ENCODE results near the gene HMGXB4. TPM values are rescaled to one million over a fixed set of nuclear protein-coding genes. Genes with fewer than 3 reads are reported as not detected.

Gene HMGXB4
- total RNA-seq, 2 experiments from 2014 or later, result 41.4 to 44.1 TPM

DNA sequence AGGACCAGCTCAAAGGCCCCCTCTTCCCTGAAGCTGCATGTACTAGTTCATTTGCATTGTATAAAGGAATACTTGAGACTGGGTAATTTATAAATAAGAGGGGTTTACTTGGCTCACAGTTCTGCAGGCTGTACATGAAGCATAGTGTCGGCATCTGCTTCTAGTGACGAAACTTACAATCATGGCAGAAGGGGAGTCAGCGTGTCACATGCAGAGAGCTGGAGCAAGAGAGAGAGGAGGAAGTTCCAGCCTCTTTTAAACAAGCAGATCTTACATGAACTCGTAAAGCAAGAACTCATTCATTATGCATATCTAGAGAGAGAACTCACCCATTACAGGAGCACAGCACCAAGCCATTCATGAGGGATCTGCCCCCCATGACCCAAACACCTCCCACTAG, 7.1 kb upstream of the HMGXB4 start:
- no peaks in the 10 kb centered on the region for H3K36me3 ChIP-seq (ENCODE audit: insufficient read depth, low read length)
- intact Hi-C loops (cut with DNase I, micrococcal nuclease), result no loop called here

DNA sequence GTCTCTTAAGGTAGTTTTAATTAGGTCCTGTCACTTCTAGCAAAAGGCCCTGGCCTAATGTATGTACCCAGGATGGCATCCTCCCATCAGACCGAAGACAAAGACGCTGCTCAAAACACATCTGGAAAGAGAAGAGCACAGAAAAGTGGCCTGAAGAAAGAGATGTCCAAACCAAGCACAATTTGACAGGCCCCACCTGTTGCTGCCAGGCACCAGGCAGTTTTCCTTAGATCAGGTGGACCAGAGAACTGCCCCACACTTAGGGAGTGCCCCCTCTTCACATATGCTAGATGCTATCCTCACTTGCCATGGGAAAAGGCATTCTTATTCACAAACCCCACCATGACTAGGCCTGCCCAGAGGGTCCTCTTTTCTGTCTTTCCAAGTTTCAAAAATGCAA, 3.3 kb upstream of the HMGXB4 start:
- Mint-ChIP-seq H3K27ac (no peak overlapping the region), H3K9me3 (no peaks in the 10 kb centered on the region), H3K4me3 (no peak overlapping the region), H3K4me1 (ENCODE audit: low read depth) (peaks cover 20% of the 10 kb centered on the region), H3K36me3 (ENCODE audit: low read depth) (peaks cover 5% of the 10 kb centered on the region), H3K27me3 (peaks cover 4% of the 10 kb centered on the region)
- intact Hi-C loops (cut with DNase I, micrococcal nuclease), result no loop called here
- Histone ChIP-seq H3K9me3 (ENCODE audit: control insufficient read depth in 1 of 2, insufficient read depth in 1 of 2, low read length in 2 of 2) (no peaks in the 10 kb centered on the region), H3K36me3 (ENCODE audit: insufficient read depth, low read length) (no peaks in the 10 kb centered on the region), H3K27ac (ENCODE audit: low read depth in 1 of 2, low read length in 2 of 2) (no peak overlapping the region), H3K4me1 (ENCODE audit: insufficient read depth, low read length) (peaks cover 14% of the 10 kb centered on the region), H3K27me3 (ENCODE audit: control insufficient read depth in 1 of 2, insufficient read depth in 2 of 2, low read length in 2 of 2) (no peaks in the 10 kb centered on the region), H3K4me3 (ENCODE audit: low read length) (no peak overlapping the region)
- TF ChIP-seq, protein P1, sequence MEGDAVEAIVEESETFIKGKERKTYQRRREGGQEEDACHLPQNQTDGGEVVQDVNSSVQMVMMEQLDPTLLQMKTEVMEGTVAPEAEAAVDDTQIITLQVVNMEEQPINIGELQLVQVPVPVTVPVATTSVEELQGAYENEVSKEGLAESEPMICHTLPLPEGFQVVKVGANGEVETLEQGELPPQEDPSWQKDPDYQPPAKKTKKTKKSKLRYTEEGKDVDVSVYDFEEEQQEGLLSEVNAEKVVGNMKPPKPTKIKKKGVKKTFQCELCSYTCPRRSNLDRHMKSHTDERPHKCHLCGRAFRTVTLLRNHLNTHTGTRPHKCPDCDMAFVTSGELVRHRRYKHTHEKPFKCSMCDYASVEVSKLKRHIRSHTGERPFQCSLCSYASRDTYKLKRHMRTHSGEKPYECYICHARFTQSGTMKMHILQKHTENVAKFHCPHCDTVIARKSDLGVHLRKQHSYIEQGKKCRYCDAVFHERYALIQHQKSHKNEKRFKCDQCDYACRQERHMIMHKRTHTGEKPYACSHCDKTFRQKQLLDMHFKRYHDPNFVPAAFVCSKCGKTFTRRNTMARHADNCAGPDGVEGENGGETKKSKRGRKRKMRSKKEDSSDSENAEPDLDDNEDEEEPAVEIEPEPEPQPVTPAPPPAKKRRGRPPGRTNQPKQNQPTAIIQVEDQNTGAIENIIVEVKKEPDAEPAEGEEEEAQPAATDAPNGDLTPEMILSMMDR (IDR thresholded peaks at IDR 0.05), result no peak
- POLR2A ChIA-PET, result no interaction called here
- DNase-seq, result no peak
- CTCF ChIA-PET, result no interaction called here
- ATAC-seq (ENCODE audit: poor library complexity), result no peak

More for the DNA sequence above, 7.1 kb upstream of the HMGXB4 start:
- no peak overlapping the region for H3K27ac ChIP-seq (ENCODE audit: low read depth in 1 of 2, low read length in 2 of 2)
- TF ChIP-seq, protein P1 (IDR thresholded peaks at IDR 0.05), result no peak
- CTCF ChIA-PET, result no interaction called here
- H3K27me3 ChIP-seq (ENCODE audit: control insufficient read depth in 1 of 2, insufficient read depth in 2 of 2, low read length in 2 of 2), result peaks cover 3 to 7% of the 10 kb centered on the region in 2 experiments
- no peaks in the 10 kb centered on the region for H3K9me3 ChIP-seq (ENCODE audit: control insufficient read depth in 1 of 2, insufficient read depth in 1 of 2, low read length in 2 of 2)
- no peak overlapping the region for H3K4me3 ChIP-seq (ENCODE audit: low read length)
- H3K27me3 Mint-ChIP-seq, result peaks cover 23% of the 10 kb centered on the region
- no peaks in the 10 kb centered on the region for H3K9me3 Mint-ChIP-seq
- no peak overlapping the region for H3K4me3 Mint-ChIP-seq
- H3K4me1 ChIP-seq (ENCODE audit: insufficient read depth, low read length), result no peaks in the 10 kb centered on the region
- no peak overlapping the region for H3K27ac Mint-ChIP-seq
- POLR2A ChIA-PET, result no interaction called here
- H3K4me1 Mint-ChIP-seq (ENCODE audit: low read depth), result no peaks in the 10 kb centered on the region
- DNase-seq (no peak), ATAC-seq (ENCODE audit: poor library complexity) (no peak)
- H3K36me3 Mint-ChIP-seq (ENCODE audit: low read depth), result no peaks in the 10 kb centered on the region

DNA sequence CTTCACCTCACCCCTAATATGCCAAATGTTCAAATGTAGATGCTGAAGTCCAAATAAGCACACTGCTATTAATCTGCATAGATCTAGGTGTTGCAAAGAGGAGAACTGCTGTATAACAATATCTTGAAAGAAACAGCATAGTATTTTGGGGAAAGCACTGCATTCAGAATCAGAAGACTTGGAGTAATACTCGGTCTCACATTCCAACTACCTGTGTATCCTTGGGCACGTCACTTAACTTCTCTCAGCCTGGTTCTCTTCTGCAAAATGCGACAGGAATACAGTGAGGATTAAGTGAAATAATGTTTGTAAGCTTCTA, 332 bp upstream of the HMGXB4 start:
- Histone ChIP-seq H3K4me1 (ENCODE audit: insufficient read depth, low read length) (peaks cover 14% of the 10 kb centered on the region), H3K4me3 (ENCODE audit: low read length) (peak overlapping the region; percentile 72), H3K9me3 (ENCODE audit: control insufficient read depth in 1 of 2, insufficient read depth in 1 of 2, low read length in 2 of 2) (no peaks in the 10 kb centered on the region), H3K27me3 (ENCODE audit: control insufficient read depth in 1 of 2, insufficient read depth in 2 of 2, low read length in 2 of 2) (no peaks in the 10 kb centered on the region), H3K27ac (ENCODE audit: low read depth in 1 of 2, low read length in 2 of 2) (peak overlapping the region; percentile 21 to 60), H3K36me3 (ENCODE audit: insufficient read depth, low read length) (no peaks in the 10 kb centered on the region)
- DNase-seq, result no peak
- ChIA-PET POLR2A (interaction anchor here (0.7 to 2.4 kb wide), 8 partner anchors 10 to 93 kb away, joined by 3 to 66 read pairs (median 10); partner anchors contain the start of gene TOM1), CTCF (interaction anchor here (1.0 to 2.2 kb wide), 4 partner anchors 9 to 57 kb away, joined by 3 to 12 read pairs (median 4); partner anchors contain the start of gene TOM1)
- intact Hi-C loops (cut with DNase I, micrococcal nuclease), result loop anchor here (1.0 to 5.0 kb wide), 5 partner anchors 40 to 1520 kb away; partner anchors contain the start of genes TOM1 (in 2 of the 2) and IFT27 (in 1 of the 2)
- H3K4me1 Mint-ChIP-seq (ENCODE audit: low read depth), result peaks cover 31% of the 10 kb centered on the region
- ATAC-seq (ENCODE audit: poor library complexity), result peak; percentile 6
- TF ChIP-seq, protein P1 (IDR thresholded peaks at IDR 0.05), result no peak
- H3K4me3 Mint-ChIP-seq, result peak overlapping the region; percentile 93
- peaks cover 7% of the 10 kb centered on the region for H3K36me3 Mint-ChIP-seq (ENCODE audit: low read depth)
- H3K9me3 Mint-ChIP-seq, result no peaks in the 10 kb centered on the region
- peaks cover 4% of the 10 kb centered on the region for H3K27me3 Mint-ChIP-seq
- H3K27ac Mint-ChIP-seq, result peak overlapping the region; percentile 94
